Measurements from ENCODE around the gene USP14. TPM values are rescaled to one million over a fixed set of nuclear protein-coding genes. Genes with fewer than 3 reads are reported as not detected.

The USP14 gene
- total and polyA plus RNA-seq, 2 experiments from 2014 or later = 13.9 to 94.8 TPM

DNA sequence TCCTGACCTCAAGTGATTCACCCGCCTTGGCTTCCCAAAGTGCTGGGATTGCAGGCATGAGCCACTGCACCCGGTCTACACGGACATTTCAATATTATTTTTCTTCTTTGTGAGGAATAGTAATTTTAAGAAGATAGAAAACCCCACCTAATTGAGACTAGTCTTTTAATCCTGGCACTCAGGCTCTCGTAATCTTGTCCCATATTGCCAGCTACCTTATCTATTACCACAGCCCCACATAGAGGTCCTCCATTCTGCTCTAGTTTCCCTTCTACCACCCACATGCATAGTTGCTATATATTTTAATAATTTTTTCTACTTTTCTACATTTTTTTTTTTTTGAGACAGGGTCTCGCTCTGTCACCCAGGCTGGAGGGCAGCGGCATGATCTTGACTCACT lies 9.5 kb upstream of the USP14 start:
- DNase-seq = no peak
- H3K9me2 ChIP-seq (ENCODE audit: insufficient read depth) = no peaks in the 10 kb centered on the region
- H3F3A ChIP-seq (ENCODE audit: insufficient read depth) = no peaks in the 10 kb centered on the region

DNA sequence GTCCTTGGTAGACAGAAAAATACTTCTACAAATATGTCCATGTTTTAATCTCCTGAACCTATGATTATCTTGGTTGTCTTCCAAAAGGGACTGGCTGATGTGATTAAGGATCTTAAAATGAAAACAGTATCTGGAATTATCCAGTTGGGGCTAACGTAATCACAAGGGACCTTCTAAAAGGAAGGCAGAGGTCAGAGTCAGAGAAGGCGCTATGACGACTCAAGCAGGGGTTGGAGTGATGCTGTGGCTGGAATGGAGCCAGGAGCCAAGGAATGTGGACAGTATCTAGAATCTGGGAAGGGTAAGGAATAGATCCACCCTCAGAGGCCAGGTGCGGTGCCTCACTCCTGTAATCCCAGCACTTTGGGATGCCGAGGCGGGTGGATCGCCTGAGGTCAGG lies 4.2 kb upstream of the USP14 start:
- H3K4me1 ChIP-seq (ENCODE audit: insufficient read depth) = no peaks in the 10 kb centered on the region
- no peaks in the 10 kb centered on the region for H3K36me3 ChIP-seq (ENCODE audit: low read depth)
- H4K20me1 ChIP-seq (ENCODE audit: insufficient read depth) = no peaks in the 10 kb centered on the region
- H3K9me3 ChIP-seq (ENCODE audit: low read depth) = no peaks in the 10 kb centered on the region
- no peak overlapping the region for H3K9ac ChIP-seq
- in situ Hi-C loops (cut with MboI) = no loop called here
- no peak overlapping the region for H3K4me2 ChIP-seq (ENCODE audit: unreplicated experiment)
- TF ChIP-seq EZH2phosphoT487 (IDR thresholded peaks at IDR 0.05; ENCODE audit: insufficient read depth, low read depth) (no peak), EZH2 (IDR thresholded peaks at IDR 0.05; ENCODE audit: insufficient read depth, poor library complexity, severe bottlenecking) (no peak)
- H3K9me2 ChIP-seq (ENCODE audit: insufficient read depth) = no peaks in the 10 kb centered on the region
- 73 to 79% methylated on average over 7 of the region's 7 CpGs for WGBS, 2 experiments (ENCODE audit: low coverage in 1 of 2, low lambda C conversion rate in 2 of 2, missing lambda C conversion rate in 2 of 2)
- H2AFZ ChIP-seq = no peak overlapping the region
- peaks cover 5% of the 10 kb centered on the region for H3K79me2 ChIP-seq (ENCODE audit: insufficient read depth)
- peaks cover 5% of the 10 kb centered on the region; the same call in 1 of the 2 replicates for H3F3A ChIP-seq (ENCODE audit: insufficient read depth)
- H3K27me3 ChIP-seq (replicated peaks; ENCODE audit: insufficient read depth) = peaks cover 14% of the 10 kb centered on the region; the same call in 1 of the 2 replicates
- peak; percentile 12 for DNase-seq
- H3K4me3 ChIP-seq = no peak overlapping the region
- H3K27ac ChIP-seq = no peak overlapping the region

More for the DNA sequence above, 9.5 kb upstream of the USP14 start:
- H3K27ac ChIP-seq = no peak overlapping the region
- H2AFZ ChIP-seq = no peak overlapping the region
- no peaks in the 10 kb centered on the region for H4K20me1 ChIP-seq (ENCODE audit: insufficient read depth)
- in situ Hi-C loops (cut with MboI) = no loop called here
- no peaks in the 10 kb centered on the region for H3K4me1 ChIP-seq (ENCODE audit: insufficient read depth)
- WGBS, 2 experiments (ENCODE audit: low coverage in 1 of 2, low lambda C conversion rate in 2 of 2, missing lambda C conversion rate in 2 of 2) = 41 to 42% methylated on average over 6 of the region's 6 CpGs
- H3K9ac ChIP-seq = no peak overlapping the region
- no peaks in the 10 kb centered on the region for H3K36me3 ChIP-seq (ENCODE audit: low read depth)
- no peaks in the 10 kb centered on the region for H3K79me2 ChIP-seq (ENCODE audit: insufficient read depth)
- no peak overlapping the region for H3K4me2 ChIP-seq (ENCODE audit: unreplicated experiment)
- H3K4me3 ChIP-seq = no peak overlapping the region
- TF ChIP-seq EZH2phosphoT487 (IDR thresholded peaks at IDR 0.05; ENCODE audit: insufficient read depth, low read depth) (no peak), EZH2 (IDR thresholded peaks at IDR 0.05; ENCODE audit: insufficient read depth, poor library complexity, severe bottlenecking) (no peak)
- peaks cover 14% of the 10 kb centered on the region; the same call in 1 of the 2 replicates for H3K27me3 ChIP-seq (replicated peaks; ENCODE audit: insufficient read depth)
- H3K9me3 ChIP-seq (ENCODE audit: low read depth) = no peaks in the 10 kb centered on the region

DNA sequence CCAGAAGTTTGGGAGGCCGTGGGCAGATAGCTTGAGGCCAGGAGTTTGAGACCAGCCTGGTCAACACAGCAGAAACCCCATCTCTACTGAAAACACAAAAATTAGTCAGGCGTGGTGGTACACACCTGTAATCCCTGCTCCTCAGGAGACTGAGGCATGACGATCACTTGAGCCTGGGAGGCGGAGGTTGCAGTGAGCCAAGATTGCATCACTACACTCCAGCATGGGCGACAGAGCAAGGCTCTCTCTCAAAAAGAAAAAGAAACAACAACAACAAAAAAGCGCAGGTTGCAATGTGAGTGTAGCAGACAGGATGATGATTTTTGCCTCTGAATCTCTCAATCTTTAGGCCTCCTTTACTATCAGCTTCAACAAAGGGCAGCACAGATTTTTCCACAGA lies 2.7 kb upstream of the USP14 start:
- H3K9me2 ChIP-seq (ENCODE audit: insufficient read depth) = no peaks in the 10 kb centered on the region
- no peaks in the 10 kb centered on the region for H3K9me3 ChIP-seq (ENCODE audit: low read depth)
- H3K9ac ChIP-seq = no peak overlapping the region
- no peak overlapping the region for H3K4me3 ChIP-seq
- H3K36me3 ChIP-seq (ENCODE audit: low read depth) = no peaks in the 10 kb centered on the region
- DNase-seq = no peak
- WGBS, 2 experiments (ENCODE audit: low coverage in 1 of 2, low lambda C conversion rate in 2 of 2, missing lambda C conversion rate in 2 of 2) = 75 to 77% methylated on average over 6 of the region's 6 CpGs
- in situ Hi-C loops (cut with MboI) = no loop called here
- TF ChIP-seq EZH2phosphoT487 (IDR thresholded peaks at IDR 0.05; ENCODE audit: insufficient read depth, low read depth) (no peak), EZH2 (IDR thresholded peaks at IDR 0.05; ENCODE audit: insufficient read depth, poor library complexity, severe bottlenecking) (no peak)
- H3K79me2 ChIP-seq (ENCODE audit: insufficient read depth) = peaks cover 20% of the 10 kb centered on the region
- no peak overlapping the region for H2AFZ ChIP-seq
- no peak overlapping the region for H3K4me2 ChIP-seq (ENCODE audit: unreplicated experiment)
- H3K27me3 ChIP-seq (replicated peaks; ENCODE audit: insufficient read depth) = peaks cover 14% of the 10 kb centered on the region; the same call in 1 of the 2 replicates
- peaks cover 5% of the 10 kb centered on the region; the same call in 1 of the 2 replicates for H3F3A ChIP-seq (ENCODE audit: insufficient read depth)
- H4K20me1 ChIP-seq (ENCODE audit: insufficient read depth) = no peaks in the 10 kb centered on the region; the same call in 1 of the 2 replicates
- H3K27ac ChIP-seq = no peak overlapping the region
- H3K4me1 ChIP-seq (ENCODE audit: insufficient read depth) = peaks cover 13% of the 10 kb centered on the region; the same call in 1 of the 2 replicates

DNA sequence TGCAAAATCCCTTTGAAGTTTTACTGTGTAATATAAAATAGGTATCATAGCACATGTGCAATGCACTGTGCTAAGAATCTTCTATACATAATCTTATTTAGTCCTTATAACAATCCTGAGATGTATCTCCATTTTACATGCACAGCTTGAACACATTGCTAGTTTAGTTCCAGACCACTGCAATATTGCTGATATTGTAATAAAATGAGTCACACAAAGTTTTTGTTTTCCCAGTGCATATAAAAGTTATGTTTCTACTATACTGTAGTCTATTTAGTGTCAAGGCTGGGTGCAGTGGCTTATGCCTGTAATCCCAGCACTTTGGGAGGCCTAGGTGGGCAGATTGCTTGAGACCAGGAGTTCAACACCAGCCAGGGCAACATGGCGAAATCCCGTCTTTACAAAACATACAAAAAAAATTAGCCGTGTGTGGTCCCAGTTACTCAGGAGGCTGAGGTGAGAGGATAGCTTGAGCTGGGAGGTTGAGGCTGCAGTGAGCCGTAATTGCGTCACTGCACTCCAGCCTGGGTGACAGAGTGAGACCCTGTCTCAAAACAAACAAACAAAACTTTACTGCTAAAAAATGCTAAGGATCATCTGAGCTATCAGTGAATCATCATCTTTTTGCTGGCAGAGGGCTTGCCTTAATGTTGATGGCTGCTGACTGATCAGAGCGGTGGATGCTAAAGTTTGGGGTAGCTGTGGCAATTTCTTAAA lies 1.7 kb upstream of the USP14 start:
- H3K4me3 ChIP-seq = no peak overlapping the region
- peaks cover 5% of the 10 kb centered on the region; the same call in 1 of the 2 replicates for H3F3A ChIP-seq (ENCODE audit: insufficient read depth)
- no peak overlapping the region for H3K4me2 ChIP-seq (ENCODE audit: unreplicated experiment)
- TF ChIP-seq EZH2phosphoT487 (IDR thresholded peaks at IDR 0.05; ENCODE audit: insufficient read depth, low read depth) (no peak), EZH2 (IDR thresholded peaks at IDR 0.05; ENCODE audit: insufficient read depth, poor library complexity, severe bottlenecking) (no peak)
- 75 to 76% methylated on average over 6 of the region's 6 CpGs for WGBS, 2 experiments (ENCODE audit: low coverage in 1 of 2, low lambda C conversion rate in 2 of 2, missing lambda C conversion rate in 2 of 2)
- peaks cover 22% of the 10 kb centered on the region for H3K4me1 ChIP-seq (ENCODE audit: insufficient read depth)
- H3K9me3 ChIP-seq (ENCODE audit: low read depth) = no peaks in the 10 kb centered on the region
- H3K9ac ChIP-seq = no peak overlapping the region
- H3K27me3 ChIP-seq (replicated peaks; ENCODE audit: insufficient read depth) = peaks cover 6% of the 10 kb centered on the region; the same call in 1 of the 2 replicates
- in situ Hi-C loops (cut with MboI) = no loop called here
- H3K27ac ChIP-seq = no peak overlapping the region
- H4K20me1 ChIP-seq (ENCODE audit: insufficient read depth) = peaks cover 3% of the 10 kb centered on the region; the same call in 1 of the 2 replicates
- peak overlapping the region; percentile 48 for H2AFZ ChIP-seq
- H3K79me2 ChIP-seq (ENCODE audit: insufficient read depth) = peaks cover 30% of the 10 kb centered on the region
- no peaks in the 10 kb centered on the region for H3K9me2 ChIP-seq (ENCODE audit: insufficient read depth)
- no peak for DNase-seq
- H3K36me3 ChIP-seq (ENCODE audit: low read depth) = no peaks in the 10 kb centered on the region

All from GM23248 (cell line).